NCI-H2196 treated with DMSO at 0.1 percent for 48 hours (cell line): ENCODE measurements around the gene ATP6AP2.
"Not testable (repeated sequence)": the region's sequence is repeated elsewhere in the genome, so short reads cannot be mapped to it uniquely, and the experiment has no call there.

ENCODE experiments used
- DNase-seq: peaks from one replicate; lab custom pipeline; 2025; ENCODE audit not compliant: unreplicated experiment; lab: John Stamatoyannopoulos, UW

ATP6AP2 gene

DNA sequence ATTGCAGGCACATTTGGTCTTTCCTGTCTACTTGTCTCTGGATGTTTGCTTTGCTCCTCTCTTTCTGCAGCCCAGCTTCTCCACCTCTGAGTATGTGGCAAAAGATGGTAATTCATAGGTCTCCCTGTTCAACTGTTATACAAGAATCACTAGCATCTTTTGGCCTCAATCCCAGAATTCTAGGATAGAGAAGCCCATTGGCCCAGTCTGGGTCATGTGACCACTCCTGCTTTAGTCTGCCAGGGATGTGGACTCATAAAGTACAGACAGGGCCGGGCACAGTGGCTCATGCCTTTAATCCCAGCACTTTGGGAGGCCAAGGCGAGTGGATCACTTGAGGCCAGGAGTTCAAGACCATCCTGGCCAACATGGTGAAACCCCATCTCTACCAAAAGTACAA lies 5.4 kb upstream of the ATP6AP2 start:
- DNase-seq = peak; percentile 26

- DNase-seq = no peak
Observed at GRCh38 chrX:40576291-40576690, 4.5 kb upstream of the ATP6AP2 start.

- no peak for DNase-seq
Observed at GRCh38 chrX:40578039-40578695, 2.6 kb upstream of the ATP6AP2 start.

DNA sequence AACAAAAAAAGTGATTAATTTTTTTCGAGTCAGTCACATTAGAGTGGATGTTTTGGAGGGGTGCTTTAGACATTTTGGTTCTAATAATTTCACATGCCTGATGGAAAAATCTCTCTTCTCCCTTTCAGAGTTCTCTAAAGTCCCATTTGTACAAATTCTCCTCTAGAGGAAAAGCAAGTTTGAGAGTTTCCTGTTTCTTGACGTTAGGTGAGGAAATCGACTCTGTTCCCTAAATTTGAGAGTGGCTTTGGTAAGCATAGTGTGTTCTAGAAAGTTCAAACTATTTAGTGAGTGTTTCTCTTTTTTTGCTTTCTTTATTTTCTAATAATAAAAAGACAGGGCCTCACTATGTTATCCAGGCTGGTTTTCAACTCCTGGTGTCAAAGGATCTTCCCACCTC lies 1.6 kb upstream of the ATP6AP2 start:
- no peak for DNase-seq

DNA sequence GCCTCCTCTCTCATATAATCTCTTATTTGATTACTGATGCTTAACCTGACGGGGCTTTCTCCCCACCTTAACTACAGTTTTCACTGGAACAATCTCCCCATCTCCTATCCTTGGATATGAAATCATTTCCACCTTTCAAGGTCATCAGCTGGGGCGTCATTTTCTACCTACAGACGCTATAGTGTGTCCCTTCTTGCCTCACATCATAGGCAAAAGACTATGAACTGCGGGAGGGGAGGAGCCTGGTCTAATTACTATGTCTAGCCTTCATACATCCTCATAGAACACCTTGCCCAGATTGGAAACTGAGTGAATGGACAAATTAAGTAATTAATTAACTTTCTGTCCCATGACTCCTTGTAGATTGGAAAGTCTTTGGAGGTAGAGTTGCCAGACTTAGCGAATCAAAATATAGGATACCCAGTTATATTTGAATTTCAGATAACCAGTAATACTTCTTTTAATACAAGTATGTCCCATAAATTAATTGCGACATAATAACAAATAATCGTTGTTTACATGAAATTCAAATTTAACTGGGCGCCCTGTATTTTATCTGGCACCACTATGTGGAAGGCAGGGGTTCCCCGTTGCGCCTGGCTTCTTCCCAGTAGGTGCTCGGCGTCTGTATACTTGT lies 752 bp upstream of the ATP6AP2 start:
- DNase-seq = no peak

GRCh38 chrX:40581336-40581920 lies 658 bp downstream of the ATP6AP2 start:
- DNase-seq = no peak

GRCh38 chrX:40582178-40582577 lies 1.4 kb downstream of the ATP6AP2 start:
- DNase-seq = not testable (repeated sequence)

- DNase-seq = no peak
Observed at GRCh38 chrX:40582811-40583210, 2.0 kb downstream of the ATP6AP2 start.

GRCh38 chrX:40587623-40588022 lies 6.9 kb downstream of the ATP6AP2 start:
- DNase-seq = not testable (repeated sequence)

DNA sequence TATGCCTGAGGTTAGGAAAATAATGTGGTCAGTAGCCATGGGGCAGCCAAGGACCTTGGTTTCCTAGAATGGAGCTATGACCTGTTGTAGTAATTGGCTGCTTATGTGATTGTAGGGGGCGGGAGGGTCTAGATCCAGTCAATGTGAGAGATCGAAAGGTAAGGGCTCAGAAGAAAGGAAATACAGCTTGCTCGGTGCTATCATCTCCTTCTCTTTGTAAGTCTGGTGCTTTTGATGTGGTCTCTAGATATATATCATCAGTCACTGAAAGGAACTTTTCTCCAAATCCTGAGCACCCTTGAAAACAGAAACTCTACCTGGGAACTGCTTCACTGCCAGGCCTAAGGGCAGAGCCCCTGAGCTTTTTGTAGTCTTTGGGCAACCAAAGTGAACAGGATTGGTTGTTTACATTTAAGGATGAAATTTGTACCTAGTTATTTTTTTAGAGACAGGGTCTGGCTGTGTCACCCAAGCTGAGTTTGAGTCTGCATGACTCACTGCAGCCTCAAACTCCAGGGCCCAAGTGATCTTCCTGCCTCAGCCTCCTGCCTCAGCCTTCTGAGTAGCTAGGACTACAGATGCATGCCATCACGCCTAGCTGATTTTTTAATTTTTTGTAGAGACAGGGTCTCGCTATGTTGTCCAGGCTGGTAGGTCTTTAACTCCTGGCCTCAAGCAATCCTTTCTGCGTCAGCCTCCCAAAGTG lies 9.0 kb downstream of the ATP6AP2 start:
- DNase-seq = not testable (repeated sequence)

GRCh38 chrX:40603446-40603845 lies 22.7 kb downstream of the ATP6AP2 start:
- no peak for DNase-seq

DNA sequence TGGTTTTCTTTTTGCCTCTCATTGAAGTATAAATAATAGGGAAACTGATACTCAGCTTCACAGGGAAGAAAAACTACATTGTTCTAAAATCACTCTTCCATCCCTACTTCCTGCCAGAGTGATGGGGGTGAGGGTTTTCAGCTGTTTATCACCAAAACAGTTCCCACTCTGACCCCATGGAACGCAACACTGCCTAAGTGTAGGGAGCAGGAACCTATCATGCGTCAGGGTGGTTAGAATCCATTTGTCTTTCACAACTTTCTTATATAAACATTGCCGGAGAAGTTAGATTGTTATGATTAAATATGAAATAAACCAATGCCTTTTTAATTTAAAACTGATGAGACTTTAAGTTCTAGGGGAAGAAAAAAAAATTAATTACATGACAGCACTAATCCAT lies 26.6 kb downstream of the ATP6AP2 start:
- no peak for DNase-seq

- DNase-seq = no peak
Observed at GRCh38 chrX:40612511-40612910, 31.7 kb downstream of the ATP6AP2 start.

DNA sequence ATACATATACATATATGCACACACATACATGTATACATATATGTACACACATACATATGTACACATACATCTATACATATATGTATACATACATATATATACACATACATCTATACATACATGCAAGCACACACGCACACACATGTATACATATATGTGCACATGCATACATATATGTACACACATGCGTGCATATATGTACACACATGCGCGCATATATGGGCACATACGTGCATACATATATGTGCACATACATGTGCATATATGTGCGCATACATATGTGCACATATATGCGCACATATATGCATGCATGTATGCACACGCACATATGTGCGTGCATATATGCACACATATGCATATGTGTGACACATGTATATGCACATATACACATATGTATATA lies 35.2 kb downstream of the ATP6AP2 start:
- no peak for DNase-seq

DNA sequence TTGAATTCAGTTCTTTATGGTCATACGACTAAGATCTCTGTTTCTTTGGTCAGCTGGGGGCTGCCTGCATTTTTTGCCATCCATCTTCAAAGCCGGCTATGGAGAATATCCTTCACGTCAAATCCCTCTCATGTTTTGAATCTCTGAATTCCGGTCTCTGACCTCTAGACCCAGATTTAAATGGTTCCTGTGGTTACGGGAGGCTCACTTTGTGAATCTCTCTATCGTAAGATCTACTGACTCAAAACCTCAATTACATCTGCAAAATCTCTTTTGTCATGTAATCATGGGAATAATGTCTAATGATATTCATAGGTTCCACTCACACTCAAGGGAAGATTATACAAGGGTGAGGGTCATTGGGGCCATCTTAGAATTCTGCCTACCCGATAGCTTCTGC lies 36.8 kb downstream of the ATP6AP2 start:
- DNase-seq = no peak

GRCh38 chrX:40622479-40623138 lies 41.8 kb downstream of the ATP6AP2 start:
- DNase-seq = no peak

GRCh38 chrX:40623139-40623536 lies 42.4 kb downstream of the ATP6AP2 start, which contains the start of gene MPC1L:
TSS of gene MPC1L (plus strand) at chrX:40623428. CDS start at chrX:40623566, 138 bp downstream.
- no peak for DNase-seq

GRCh38 chrX:40623665-40624064 lies 42.9 kb downstream of the ATP6AP2 start:
- no peak for DNase-seq

- DNase-seq = no peak
Observed at GRCh38 chrX:40625294-40625693, 44.5 kb downstream of the ATP6AP2 start.

GRCh38 chrX:40628506-40628905 lies 47.7 kb downstream of the ATP6AP2 start:
- no peak for DNase-seq

DNA sequence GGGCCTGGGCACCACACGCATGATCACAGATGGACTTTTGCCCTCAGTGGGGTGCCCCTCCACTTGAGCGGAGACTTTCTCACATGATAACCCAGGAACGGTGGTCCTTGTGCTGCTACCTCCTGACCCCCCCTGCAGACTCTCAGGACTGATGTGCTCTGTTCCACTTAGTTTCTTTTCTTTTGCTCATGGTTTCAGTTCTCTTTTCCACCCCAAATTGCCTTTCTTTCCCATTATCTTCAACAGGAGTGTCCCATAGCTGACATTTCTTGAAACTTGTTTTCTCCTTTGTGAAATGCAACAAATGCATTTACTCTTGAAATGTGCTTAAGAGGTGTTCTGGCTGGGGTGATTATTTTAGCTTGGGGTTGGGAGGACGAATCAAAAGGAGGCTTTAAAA lies 51.4 kb downstream of the ATP6AP2 start:
- DNase-seq = no peak
